NB4 (cell line): Measurements from ENCODE around the gene GNB2.

ENCODE experiments used
- TF ChIP-seq, protein P1 (sequence below): IDR thresholded peaks from 2 replicates; pipeline ENCODE4 v1.6.1; 2011; ENCODE audit warnings: low read depth, low read length
- TF ChIP-seq, protein P2 (sequence below): IDR thresholded peaks from one replicate; pipeline ENCODE4 v1.5.1; 2012; ENCODE audit warnings: low read depth, low read length

DNA sequence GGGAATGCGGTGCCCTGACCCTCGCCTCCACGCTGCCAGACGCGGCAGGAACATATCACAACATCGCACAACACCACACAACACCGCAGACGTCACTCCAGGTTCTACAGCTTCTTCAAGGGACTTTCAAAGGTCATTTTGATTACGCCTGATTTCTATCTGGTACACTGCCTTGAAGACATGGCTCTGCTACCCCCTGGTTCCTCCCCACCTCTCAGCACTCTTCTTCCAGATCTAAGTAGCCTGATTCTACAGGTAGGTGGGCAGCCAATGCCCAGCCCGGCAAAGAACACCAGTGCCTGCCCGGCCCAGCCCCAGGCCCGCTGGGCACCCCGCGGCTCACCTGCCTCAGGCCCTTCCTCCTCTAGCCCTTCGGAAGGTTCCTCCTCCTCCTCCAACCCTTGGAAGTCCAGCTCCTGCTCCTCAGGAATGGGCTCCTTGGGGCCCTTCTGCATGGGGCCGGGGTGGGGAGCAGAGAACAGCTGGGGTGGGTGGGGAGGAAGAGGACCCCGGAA is 12.1 kb downstream of the GNB2 start:
- TF ChIP-seq, protein P1, sequence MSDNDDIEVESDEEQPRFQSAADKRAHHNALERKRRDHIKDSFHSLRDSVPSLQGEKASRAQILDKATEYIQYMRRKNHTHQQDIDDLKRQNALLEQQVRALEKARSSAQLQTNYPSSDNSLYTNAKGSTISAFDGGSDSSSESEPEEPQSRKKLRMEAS: no peak
- TF ChIP-seq, protein P2, sequence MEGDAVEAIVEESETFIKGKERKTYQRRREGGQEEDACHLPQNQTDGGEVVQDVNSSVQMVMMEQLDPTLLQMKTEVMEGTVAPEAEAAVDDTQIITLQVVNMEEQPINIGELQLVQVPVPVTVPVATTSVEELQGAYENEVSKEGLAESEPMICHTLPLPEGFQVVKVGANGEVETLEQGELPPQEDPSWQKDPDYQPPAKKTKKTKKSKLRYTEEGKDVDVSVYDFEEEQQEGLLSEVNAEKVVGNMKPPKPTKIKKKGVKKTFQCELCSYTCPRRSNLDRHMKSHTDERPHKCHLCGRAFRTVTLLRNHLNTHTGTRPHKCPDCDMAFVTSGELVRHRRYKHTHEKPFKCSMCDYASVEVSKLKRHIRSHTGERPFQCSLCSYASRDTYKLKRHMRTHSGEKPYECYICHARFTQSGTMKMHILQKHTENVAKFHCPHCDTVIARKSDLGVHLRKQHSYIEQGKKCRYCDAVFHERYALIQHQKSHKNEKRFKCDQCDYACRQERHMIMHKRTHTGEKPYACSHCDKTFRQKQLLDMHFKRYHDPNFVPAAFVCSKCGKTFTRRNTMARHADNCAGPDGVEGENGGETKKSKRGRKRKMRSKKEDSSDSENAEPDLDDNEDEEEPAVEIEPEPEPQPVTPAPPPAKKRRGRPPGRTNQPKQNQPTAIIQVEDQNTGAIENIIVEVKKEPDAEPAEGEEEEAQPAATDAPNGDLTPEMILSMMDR: no peak
